PC-9 (cell line): ENCODE measurements around the gene COL4A4. TPM values are rescaled to one million over a fixed set of nuclear protein-coding genes. Genes with fewer than 3 reads are reported as not detected.

Experiments
- BruUV-seq: library from RNA; stranded (reverse); fragments of 400-500 nt; replicated peaks from 2 replicates; lab custom pipeline; 2021; lab: Mats Ljungman, UMichigan
- CTCF ChIA-PET: fragments of 300-600 bp; sonication (Branson Sonifier 250); formaldehyde crosslinking; loops from one replicate; lab custom pipeline; 2022; ENCODE audit warnings: antibody characterized with exemption; lab: Charles Lee
- POLR2A ChIA-PET: fragments of 300-600 bp; sonication (Branson Sonifier 250); formaldehyde crosslinking; loops from one replicate; lab custom pipeline; 2022; ENCODE audit warnings: antibody characterized with exemption; ENCODE audit not compliant: unreplicated experiment; lab: Charles Lee
- DNase-seq, 2 experiments: peaks; one replicate each; pipeline versions ENCODE4 v3.0.0 to v3.0.0-alpha.2; 2015 to 2022; ENCODE audit warnings: mixed read lengths in 1 of 2
- H2AFZ ChIP-seq: fragments of 200-600 bp; sonication (generic); 2 replicates; pipeline ENCODE4 v1.8.1; 2017; ENCODE audit warnings: antibody characterized with exemption
- H3F3A ChIP-seq: fragments of 200-600 bp; sonication (generic); 2 replicates; pipeline ENCODE4 v1.8.1; 2017; ENCODE audit warnings: antibody characterized with exemption, mild to moderate bottlenecking, low read depth; ENCODE audit not compliant: insufficient read depth
- H3K27ac ChIP-seq: fragments of 200-600 bp; sonication (generic); 2 replicates; pipeline ENCODE4 v1.6.1; 2016; ENCODE audit warnings: mixed run types
- H3K27me3 ChIP-seq: fragments of 200-600 bp; sonication (generic); 2 replicates; pipeline ENCODE4 v1.6.1; 2016; ENCODE audit warnings: low read depth, mixed run types; ENCODE audit not compliant: insufficient read depth
- H3K36me3 ChIP-seq: fragments of 200-600 bp; sonication (generic); 2 replicates; pipeline ENCODE4 v1.6.1; 2016; ENCODE audit warnings: low read depth, mixed run types
- H3K4me1 ChIP-seq: fragments of 200-600 bp; sonication (generic); replicated peaks from 2 replicates; pipeline ENCODE4 v1.6.1; 2016; ENCODE audit warnings: mixed run types; ENCODE audit not compliant: insufficient read depth
- H3K4me2 ChIP-seq: fragments of 200-600 bp; sonication (generic); 2 replicates; pipeline ENCODE4 v1.6.1; 2017; ENCODE audit warnings: mixed run types
- H3K4me3 ChIP-seq: fragments of 200-600 bp; sonication (generic); 2 replicates; pipeline ENCODE4 v1.6.1; 2016; ENCODE audit warnings: mixed run types
- H3K79me2 ChIP-seq: fragments of 200-600 bp; sonication (generic); 2 replicates; pipeline ENCODE4 v1.6.1; 2017; ENCODE audit warnings: low read depth, mixed run types
- H3K9me2 ChIP-seq: fragments of 200-600 bp; sonication (generic); 2 replicates; pipeline ENCODE4 v1.8.1; 2017; ENCODE audit warnings: mild to moderate bottlenecking; ENCODE audit not compliant: insufficient read depth
- H3K9me3 ChIP-seq: fragments of 200-600 bp; sonication (generic); 2 replicates; pipeline ENCODE4 v1.8.1; 2016; ENCODE audit warnings: low read depth; ENCODE audit not compliant: insufficient read depth
- H4K20me1 ChIP-seq: fragments of 200-600 bp; sonication (generic); 2 replicates; pipeline ENCODE4 v1.8.1; 2017; ENCODE audit not compliant: insufficient read depth
- EZH2 ChIP-seq: fragments of 200-600 bp; sonication (generic); IDR thresholded peaks from 2 replicates; pipeline ENCODE4 v1.8.0; 2017; ENCODE audit warnings: antibody characterized with exemption, low read depth
- intact Hi-C: fragments of 100-400 bp; cut with micrococcal nuclease; formaldehyde crosslinking; loops from one replicate; pipeline ENCODE4 v1.10.0; 2022; ENCODE audit not compliant: unreplicated experiment
- total RNA-seq: library from RNA; stranded (reverse); gene quantifications from 2 replicates; pipeline ENCODE4 v1.2.3, GENCODE V29; 2021
- TF ChIP-seq, protein P1 (sequence below): fragments of 200-600 bp; sonication (generic); conservative IDR thresholded peaks from 2 replicates; pipeline ENCODE4 v1.6.1; 2017; ENCODE audit warnings: mixed run types, antibody characterized with exemption, mild to moderate bottlenecking, moderate library complexity

Gene COL4A4
- total RNA-seq, 1 experiment from 2014 or later: 5.6 TPM

DNA sequence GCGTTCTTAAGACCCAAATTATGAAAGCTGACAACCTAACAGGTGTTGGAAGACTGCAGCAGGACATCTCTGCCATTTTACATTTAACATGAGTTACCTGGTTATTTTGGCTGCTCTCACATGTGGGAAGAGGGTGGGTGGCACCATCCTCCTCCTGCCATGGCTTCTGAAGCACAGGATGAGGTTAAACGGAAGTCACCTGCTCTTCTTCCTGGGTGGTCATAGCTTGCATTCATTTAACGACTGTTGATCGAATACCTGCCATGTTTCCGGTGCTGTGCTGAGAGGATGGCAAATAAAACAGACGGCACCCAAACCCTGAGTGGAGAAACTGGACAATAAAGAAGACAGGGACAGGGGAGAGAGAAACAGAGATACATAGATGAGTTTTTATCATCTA lies 210.2 kb downstream of the COL4A4 start:
- CTCF ChIA-PET: no interaction called here
- BruUV-seq: no TSS peak

DNA sequence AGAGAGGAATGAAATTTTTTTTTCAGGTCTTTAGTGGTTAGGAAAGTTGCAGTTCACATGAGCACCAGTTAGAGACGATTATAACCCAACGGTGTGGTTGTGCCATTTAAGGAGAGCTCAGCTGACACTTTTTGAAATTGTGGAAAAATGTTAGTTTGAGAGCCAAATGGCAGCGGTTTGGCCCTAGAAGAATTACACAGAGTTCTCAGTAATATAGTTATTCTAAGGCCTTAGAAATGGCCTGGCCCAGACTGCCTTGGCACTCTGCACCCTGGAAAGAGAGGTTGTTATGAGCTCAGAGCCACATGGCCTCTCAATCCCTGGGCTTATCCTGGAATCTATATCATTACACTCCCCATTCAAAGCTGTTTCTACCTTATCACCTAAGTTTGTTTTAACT lies 210.8 kb downstream of the COL4A4 start:
- H3K4me1 ChIP-seq: no peaks in the 10 kb centered on the region
- H3F3A ChIP-seq: no peaks in the 10 kb centered on the region
- H3K27ac ChIP-seq: no peak overlapping the region
- H3K4me2 ChIP-seq: no peak overlapping the region
- no peak overlapping the region for H2AFZ ChIP-seq
- CTCF ChIA-PET: no interaction called here
- TF ChIP-seq, protein P1, sequence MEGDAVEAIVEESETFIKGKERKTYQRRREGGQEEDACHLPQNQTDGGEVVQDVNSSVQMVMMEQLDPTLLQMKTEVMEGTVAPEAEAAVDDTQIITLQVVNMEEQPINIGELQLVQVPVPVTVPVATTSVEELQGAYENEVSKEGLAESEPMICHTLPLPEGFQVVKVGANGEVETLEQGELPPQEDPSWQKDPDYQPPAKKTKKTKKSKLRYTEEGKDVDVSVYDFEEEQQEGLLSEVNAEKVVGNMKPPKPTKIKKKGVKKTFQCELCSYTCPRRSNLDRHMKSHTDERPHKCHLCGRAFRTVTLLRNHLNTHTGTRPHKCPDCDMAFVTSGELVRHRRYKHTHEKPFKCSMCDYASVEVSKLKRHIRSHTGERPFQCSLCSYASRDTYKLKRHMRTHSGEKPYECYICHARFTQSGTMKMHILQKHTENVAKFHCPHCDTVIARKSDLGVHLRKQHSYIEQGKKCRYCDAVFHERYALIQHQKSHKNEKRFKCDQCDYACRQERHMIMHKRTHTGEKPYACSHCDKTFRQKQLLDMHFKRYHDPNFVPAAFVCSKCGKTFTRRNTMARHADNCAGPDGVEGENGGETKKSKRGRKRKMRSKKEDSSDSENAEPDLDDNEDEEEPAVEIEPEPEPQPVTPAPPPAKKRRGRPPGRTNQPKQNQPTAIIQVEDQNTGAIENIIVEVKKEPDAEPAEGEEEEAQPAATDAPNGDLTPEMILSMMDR: no peak
- TF ChIP-seq EZH2: no peak
- H3K4me3 ChIP-seq: no peak overlapping the region
- no peaks in the 10 kb centered on the region for H3K27me3 ChIP-seq
- no peaks in the 10 kb centered on the region for H4K20me1 ChIP-seq
- H3K9me2 ChIP-seq: no peaks in the 10 kb centered on the region
- intact Hi-C loops: no loop called here
- H3K36me3 ChIP-seq: no peaks in the 10 kb centered on the region
- no peaks in the 10 kb centered on the region for H3K79me2 ChIP-seq
- no TSS peak for BruUV-seq
- POLR2A ChIA-PET: no interaction called here
- DNase-seq: no peak
- no peaks in the 10 kb centered on the region for H3K9me3 ChIP-seq

More for the DNA sequence above, 210.2 kb downstream of the COL4A4 start:
- no peak overlapping the region for H2AFZ ChIP-seq
- DNase-seq: no peak
- no peak overlapping the region for H3K4me2 ChIP-seq
- intact Hi-C loops: no loop called here
- no peak overlapping the region for H3K27ac ChIP-seq
- no peaks in the 10 kb centered on the region for H3K9me2 ChIP-seq
- H3K4me1 ChIP-seq: no peaks in the 10 kb centered on the region
- no peaks in the 10 kb centered on the region for H3K79me2 ChIP-seq
- POLR2A ChIA-PET: no interaction called here
- H3K4me3 ChIP-seq: no peak overlapping the region
- no peaks in the 10 kb centered on the region for H4K20me1 ChIP-seq
- H3F3A ChIP-seq: no peaks in the 10 kb centered on the region
- no peak for TF ChIP-seq EZH2
- TF ChIP-seq, protein P1: no peak
- no peaks in the 10 kb centered on the region for H3K9me3 ChIP-seq
- no peaks in the 10 kb centered on the region for H3K27me3 ChIP-seq
- H3K36me3 ChIP-seq: no peaks in the 10 kb centered on the region

Other genes starting within 250 kb of the COL4A4 start
- 2.2 and 3.5 TPM in 2 replicates for gene COL4A3, start 419 bp upstream of the COL4A4 start, total RNA-seq
- gene MFF, start 161.0 kb upstream of the COL4A4 start, total RNA-seq: 141 and 144 TPM in 2 replicates
- not detected in 2 replicates for gene TM4SF20, start 215.1 kb upstream of the COL4A4 start, total RNA-seq
- not detected in 2 replicates for gene SCYGR1, start 223.7 kb upstream of the COL4A4 start, total RNA-seq